ENCODE measurements around the gene TFCP2L1. TPM values are rescaled to one million over a fixed set of nuclear protein-coding genes. Genes with fewer than 3 reads are reported as not detected.

The TFCP2L1 gene
- total RNA-seq, 1 experiment from 2014 or later, result 4.3 TPM

- Mint-ChIP-seq H3K4me1 (no peaks in the 10 kb centered on the region), H3K4me3 (no peak overlapping the region), H3K27me3 (ENCODE audit: low read depth) (no peaks in the 10 kb centered on the region), H3K36me3 (no peaks in the 10 kb centered on the region), H3K9me3 (no peaks in the 10 kb centered on the region), H3K27ac (no peak overlapping the region)
- ATAC-seq (no peak), DNase-seq (ENCODE audit: low spot score) (no peak)
- ChIA-PET POLR2A (no interaction called here), CTCF (no interaction called here)
- TF ChIP-seq, protein P1, sequence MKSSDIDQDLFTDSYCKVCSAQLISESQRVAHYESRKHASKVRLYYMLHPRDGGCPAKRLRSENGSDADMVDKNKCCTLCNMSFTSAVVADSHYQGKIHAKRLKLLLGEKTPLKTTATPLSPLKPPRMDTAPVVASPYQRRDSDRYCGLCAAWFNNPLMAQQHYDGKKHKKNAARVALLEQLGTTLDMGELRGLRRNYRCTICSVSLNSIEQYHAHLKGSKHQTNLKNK (CRISPR knock-in tag; IDR thresholded peaks at IDR 0.05), result no peak
- 0 out of 2 replicates have a peak, but pooled peaks have one; percentile 55 for TF ChIP-seq HMGA2 (CRISPR knock-in tag; IDR thresholded peaks at IDR 0.05)
These were observed 18.4 kb downstream of the TFCP2L1 start for GRCh38 chr2:121266543-121267106.

DNA sequence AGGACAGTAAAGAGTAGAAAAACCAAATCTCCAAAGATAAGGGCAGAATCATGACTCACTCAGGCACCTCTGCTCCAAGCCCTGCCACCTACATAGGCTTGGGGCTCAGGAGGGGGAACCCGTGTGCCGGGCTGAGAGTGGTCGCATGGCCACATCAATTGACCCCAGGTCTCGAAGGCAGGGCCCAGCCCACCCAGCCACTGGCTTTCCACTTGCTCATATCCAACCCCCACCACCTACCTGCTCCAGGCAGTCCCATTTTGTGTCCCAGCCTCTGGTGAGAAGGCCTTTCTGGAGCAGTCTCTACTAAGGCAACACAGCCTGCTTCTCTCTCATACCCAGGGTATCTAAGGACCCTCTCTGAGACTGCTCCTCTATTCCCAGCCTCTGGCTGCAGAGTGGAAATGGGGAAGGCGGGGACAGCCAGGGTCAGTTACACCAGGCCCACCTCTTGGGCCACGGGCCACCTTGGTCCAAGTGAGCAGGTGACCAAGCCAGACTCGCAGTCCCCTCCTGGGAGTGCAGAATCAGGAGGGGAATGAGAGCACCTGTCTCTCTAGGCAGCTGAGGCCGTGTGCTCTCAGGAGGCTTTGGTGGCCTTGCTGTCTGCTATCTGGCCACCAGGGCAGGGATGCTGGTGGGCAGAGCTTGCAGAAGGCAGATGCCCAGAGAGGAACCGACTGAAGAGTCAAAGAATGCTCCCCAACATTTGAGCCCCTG lies 20.8 kb downstream of the TFCP2L1 start:
- TF ChIP-seq, protein P2, sequence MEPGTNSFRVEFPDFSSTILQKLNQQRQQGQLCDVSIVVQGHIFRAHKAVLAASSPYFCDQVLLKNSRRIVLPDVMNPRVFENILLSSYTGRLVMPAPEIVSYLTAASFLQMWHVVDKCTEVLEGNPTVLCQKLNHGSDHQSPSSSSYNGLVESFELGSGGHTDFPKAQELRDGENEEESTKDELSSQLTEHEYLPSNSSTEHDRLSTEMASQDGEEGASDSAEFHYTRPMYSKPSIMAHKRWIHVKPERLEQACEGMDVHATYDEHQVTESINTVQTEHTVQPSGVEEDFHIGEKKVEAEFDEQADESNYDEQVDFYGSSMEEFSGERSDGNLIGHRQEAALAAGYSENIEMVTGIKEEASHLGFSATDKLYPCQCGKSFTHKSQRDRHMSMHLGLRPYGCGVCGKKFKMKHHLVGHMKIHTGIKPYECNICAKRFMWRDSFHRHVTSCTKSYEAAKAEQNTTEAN (CRISPR knock-in tag; IDR thresholded peaks at IDR 0.05), result no peak
- TF ChIP-seq OVOL2 (CRISPR knock-in tag; IDR thresholded peaks at IDR 0.05; ENCODE audit: borderline replicate concordance), result no peak
- TF ChIP-seq, protein P3, sequence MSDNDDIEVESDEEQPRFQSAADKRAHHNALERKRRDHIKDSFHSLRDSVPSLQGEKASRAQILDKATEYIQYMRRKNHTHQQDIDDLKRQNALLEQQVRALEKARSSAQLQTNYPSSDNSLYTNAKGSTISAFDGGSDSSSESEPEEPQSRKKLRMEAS (CRISPR knock-in tag; IDR thresholded peaks at IDR 0.05), result no peak
- TF ChIP-seq RORB (CRISPR knock-in tag; IDR thresholded peaks at IDR 0.05), result no peak
- no peak for TF ChIP-seq FOXJ3 (CRISPR knock-in tag; IDR thresholded peaks at IDR 0.05; ENCODE audit: borderline replicate concordance)
- TF ChIP-seq ZNF263 (CRISPR knock-in tag; IDR thresholded peaks at IDR 0.05; ENCODE audit: low read depth), result no peak
- no peak for TF ChIP-seq ETV6 (CRISPR knock-in tag; IDR thresholded peaks at IDR 0.05)
- no peak for TF ChIP-seq FOXK1 (CRISPR knock-in tag; IDR thresholded peaks at IDR 0.05)
- TF ChIP-seq ZNF423 (CRISPR knock-in tag; IDR thresholded peaks at IDR 0.05), result no peak
- TF ChIP-seq ATF2 (CRISPR knock-in tag; IDR thresholded peaks at IDR 0.05; ENCODE audit: borderline replicate concordance, low read depth), result no peak
- ChIA-PET CTCF (interaction anchor here (0.6 to 1.1 kb wide), 2 partner anchors 10 to 180 kb away, joined by 3 to 4 read pairs; no protein-coding TSS in a partner anchor), POLR2A (no interaction called here)
- Mint-ChIP-seq H3K36me3 (no peaks in the 10 kb centered on the region), H3K4me1 (no peaks in the 10 kb centered on the region), H3K27me3 (ENCODE audit: low read depth) (no peaks in the 10 kb centered on the region), H3K27ac (no peak overlapping the region), H3K9me3 (no peaks in the 10 kb centered on the region), H3K4me3 (no peak overlapping the region)
- ATAC-seq (peak; percentile 59; the same call in 1 of the 2 replicates), DNase-seq (ENCODE audit: low spot score) (no peak)

DNA sequence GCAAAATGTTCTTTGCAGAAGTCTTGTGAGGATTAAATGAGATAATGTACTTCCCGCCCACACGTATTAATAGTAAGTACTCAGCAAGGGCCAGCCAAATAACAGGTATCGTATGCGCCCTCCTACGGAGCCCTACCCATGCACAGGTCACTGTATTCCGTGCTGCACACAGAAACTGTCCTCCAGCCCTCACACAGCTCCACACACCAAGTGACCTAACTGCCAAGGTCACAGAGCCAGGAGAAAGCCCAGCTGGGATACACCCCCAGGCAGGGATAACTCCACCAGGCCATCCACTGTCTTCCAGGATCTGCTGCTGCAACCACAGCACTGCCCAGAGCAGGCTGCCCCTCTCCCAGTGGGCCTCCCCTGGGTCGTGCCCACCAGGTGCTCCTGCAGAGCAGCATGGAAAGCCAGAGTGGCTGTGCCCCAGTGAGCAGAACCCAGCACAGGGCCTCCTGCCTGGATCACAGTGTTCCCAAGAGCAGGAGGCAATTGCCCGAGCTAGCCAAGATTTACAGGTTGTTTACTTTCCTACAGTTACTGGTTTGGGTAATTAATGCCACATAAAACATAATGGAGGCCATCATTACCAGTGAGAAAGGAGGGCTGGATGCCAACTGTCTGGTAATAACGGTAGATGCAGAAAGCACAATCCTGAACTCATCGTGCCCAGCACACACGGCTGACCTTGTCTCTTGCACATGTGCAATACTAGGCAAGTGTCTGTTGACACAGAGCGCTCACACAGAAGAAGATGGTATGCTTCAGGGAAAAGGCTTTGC lies 24.4 kb downstream of the TFCP2L1 start:
- no peak for ATAC-seq
- TF ChIP-seq NFATC4 (CRISPR knock-in tag; IDR thresholded peaks at IDR 0.05), result no peak
- TF ChIP-seq ATF6 (CRISPR knock-in tag; IDR thresholded peaks at IDR 0.05), result no peak
- no peak for TF ChIP-seq NFYB (CRISPR knock-in tag; conservative IDR thresholded peaks at IDR 0.05; ENCODE audit: low read depth)
- no peak for TF ChIP-seq CREB1 (CRISPR knock-in tag; IDR thresholded peaks at IDR 0.05)
- TF ChIP-seq ZNF317 (CRISPR knock-in tag; IDR thresholded peaks at IDR 0.05; ENCODE audit: borderline replicate concordance, low read depth), result no peak
- no peak for TF ChIP-seq PRRX2 (CRISPR knock-in tag; IDR thresholded peaks at IDR 0.05)
- Mint-ChIP-seq H3K27me3 (ENCODE audit: low read depth) (no peaks in the 10 kb centered on the region), H3K9me3 (no peaks in the 10 kb centered on the region), H3K4me3 (no peak overlapping the region), H3K36me3 (no peaks in the 10 kb centered on the region), H3K4me1 (peaks cover 6% of the 10 kb centered on the region), H3K27ac (no peak overlapping the region)
- POLR2A ChIA-PET, result no interaction called here
- DNase-seq (ENCODE audit: low spot score), result no peak
- CTCF ChIA-PET, result no interaction called here
